Coronary artery (tissue), 2 donors: ENCODE results near the gene OR52E2.

Source experiments
- DNase-seq: peaks from one replicate; pipeline ENCODE4 v3.0.0-alpha.2; 2017; ENCODE audit warnings: low spot score
- H3K27ac ChIP-seq, 2 donors: fragments of 200-600 bp; sonication (generic); one replicate each; pipeline ENCODE4 v1.5.1; 2016 to 2019
- H3K4me3 ChIP-seq: fragments of 200-600 bp; sonication (generic); 2 replicates; pipeline ENCODE4 v1.5.1; 2016; ENCODE audit warnings: mild to moderate bottlenecking, moderate library complexity
- CTCF ChIP-seq: fragments of 200-600 bp; sonication (generic); IDR thresholded peaks from one replicate; pipeline ENCODE4 v1.5.1; 2019; ENCODE audit warnings: antibody characterized with exemption

Gene OR52E2

GRCh38 chr11:5059391-5059790 lies at the start of gene OR52E2:
TSS of gene OR52E2 (minus strand) at chr11:5059627. CDS start at chr11:5059627, 0 bp downstream.
- Histone ChIP-seq H3K4me3 (no peak within 1 kb of the TSS), H3K27ac (no peak within 1 kb of the TSS)
- TF ChIP-seq CTCF: no peak
- DNase-seq: no peak

GRCh38 chr11:5107285-5107684 lies 47.9 kb upstream of the OR52E2 start:
- no peak for TF ChIP-seq CTCF

GRCh38 chr11:5103066-5103465 lies 43.6 kb upstream of the OR52E2 start:
- Histone ChIP-seq H3K27ac (no peak overlapping the region), H3K4me3 (no peak overlapping the region)
- DNase-seq: no peak
- TF ChIP-seq CTCF: no peak

More at GRCh38 chr11:5107285-5107684, 47.9 kb upstream of the OR52E2 start:
- no peak for DNase-seq
- Histone ChIP-seq H3K27ac (no peak overlapping the region), H3K4me3 (no peak overlapping the region)

GRCh38 chr11:5102246-5102645 lies 42.8 kb upstream of the OR52E2 start:
- no peak for TF ChIP-seq CTCF
- no peak overlapping the region for H3K27ac ChIP-seq
- no peak overlapping the region for H3K4me3 ChIP-seq
- DNase-seq: no peak

GRCh38 chr11:5096011-5096410 lies 36.6 kb upstream of the OR52E2 start:
- H3K27ac ChIP-seq: no peak overlapping the region
- no peak for TF ChIP-seq CTCF
- no peak for DNase-seq

GRCh38 chr11:5092821-5093585 lies 33.6 kb upstream of the OR52E2 start:
- no peak overlapping the region for H3K27ac ChIP-seq

More at GRCh38 chr11:5096011-5096410, 36.6 kb upstream of the OR52E2 start:
- no peak overlapping the region for H3K4me3 ChIP-seq

More at GRCh38 chr11:5092821-5093585, 33.6 kb upstream of the OR52E2 start:
- no peak for DNase-seq
- no peak for TF ChIP-seq CTCF
- no peak overlapping the region for H3K4me3 ChIP-seq
